Endothelial cell of umbilical vein (primary cell): ENCODE results near the gene CABYR.
"Not testable (repeated sequence)": the region's sequence is repeated elsewhere in the genome, so short reads cannot be mapped to it uniquely, and the experiment has no call there.

Experiments used
- EZH2 ChIP-seq: IDR thresholded peaks from 2 replicates; pipeline ENCODE4 v1.6.1; 2012; ENCODE audit warnings: borderline replicate concordance, low read depth, mild to moderate bottlenecking, moderate library complexity, low read length, inconsistent platforms; ENCODE audit not compliant: severe bottlenecking
- FOS ChIP-seq: IDR thresholded peaks from 2 replicates; pipeline ENCODE4 v1.6.1; 2011; ENCODE audit warnings: mild to moderate bottlenecking, low read length, moderate library complexity, borderline replicate concordance; ENCODE audit not compliant: insufficient read depth
- GATA2 ChIP-seq: IDR thresholded peaks from 2 replicates; pipeline ENCODE4 v1.7.0; 2011; ENCODE audit warnings: low read depth, mild to moderate bottlenecking, moderate library complexity, mixed read lengths, low read length; ENCODE audit not compliant: insufficient read length, insufficient read depth
- JUN ChIP-seq: IDR thresholded peaks from 2 replicates; pipeline ENCODE4 v1.6.1; 2011; ENCODE audit warnings: borderline replicate concordance, low read depth; ENCODE audit not compliant: insufficient read length, insufficient read depth
- MYC ChIP-seq: IDR thresholded peaks from one replicate; pipeline ENCODE4 v1.6.1; 2011; ENCODE audit warnings: mild to moderate bottlenecking, low read depth, low read length
- POLR2A ChIP-seq: IDR thresholded peaks from 2 replicates; pipeline ENCODE4 v1.6.1; 2012; ENCODE audit warnings: low read depth, mild to moderate bottlenecking, control low read depth, low read length
- POLR2AphosphoS5 ChIP-seq: IDR thresholded peaks from 2 replicates; pipeline ENCODE4 v1.6.1; 2012; ENCODE audit warnings: low read depth, mild to moderate bottlenecking, control low read depth, low read length, moderate library complexity; ENCODE audit not compliant: insufficient read depth
- TF ChIP-seq, protein P1 (sequence below), 2 donors: IDR thresholded peaks; 1 replicate in 1 of 2; 2 replicates in 1 of 2; pipeline ENCODE4 v1.5.1; 2011; ENCODE audit warnings: low read length in 2 of 2, mild to moderate bottlenecking in 2 of 2, moderate library complexity in 2 of 2, control low read depth in 1 of 2, inconsistent platforms in 1 of 2, low read depth in 1 of 2; ENCODE audit not compliant: insufficient read depth in 1 of 2; ENCODE audit errors: extremely low read depth in 1 of 2
- TF ChIP-seq, protein P2 (sequence below): IDR thresholded peaks from 2 replicates; pipeline ENCODE4 v1.6.1; 2011; ENCODE audit not compliant: insufficient read depth, insufficient read length

DNA sequence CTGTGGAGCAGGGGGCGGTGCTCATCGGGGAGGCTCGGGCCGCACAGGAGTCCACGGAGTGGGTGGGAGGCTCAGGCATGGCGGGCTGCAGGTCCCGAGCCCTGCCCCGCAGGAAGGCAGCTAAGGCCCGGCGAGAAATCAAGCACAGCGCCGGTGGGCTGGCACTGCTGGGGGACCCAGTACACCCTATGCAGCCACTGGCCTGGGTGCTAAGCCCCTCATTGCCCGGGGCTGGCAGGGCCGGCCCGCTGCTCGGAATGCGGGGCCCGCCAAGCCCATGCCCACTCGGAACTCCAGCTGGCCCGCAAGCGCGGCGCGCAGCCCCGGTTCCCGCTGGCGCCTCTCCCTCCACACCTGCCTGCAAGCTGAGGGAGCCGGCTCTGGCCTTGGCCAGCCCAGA is 10.7 kb downstream of the CABYR start:
- TF ChIP-seq, protein P1, sequence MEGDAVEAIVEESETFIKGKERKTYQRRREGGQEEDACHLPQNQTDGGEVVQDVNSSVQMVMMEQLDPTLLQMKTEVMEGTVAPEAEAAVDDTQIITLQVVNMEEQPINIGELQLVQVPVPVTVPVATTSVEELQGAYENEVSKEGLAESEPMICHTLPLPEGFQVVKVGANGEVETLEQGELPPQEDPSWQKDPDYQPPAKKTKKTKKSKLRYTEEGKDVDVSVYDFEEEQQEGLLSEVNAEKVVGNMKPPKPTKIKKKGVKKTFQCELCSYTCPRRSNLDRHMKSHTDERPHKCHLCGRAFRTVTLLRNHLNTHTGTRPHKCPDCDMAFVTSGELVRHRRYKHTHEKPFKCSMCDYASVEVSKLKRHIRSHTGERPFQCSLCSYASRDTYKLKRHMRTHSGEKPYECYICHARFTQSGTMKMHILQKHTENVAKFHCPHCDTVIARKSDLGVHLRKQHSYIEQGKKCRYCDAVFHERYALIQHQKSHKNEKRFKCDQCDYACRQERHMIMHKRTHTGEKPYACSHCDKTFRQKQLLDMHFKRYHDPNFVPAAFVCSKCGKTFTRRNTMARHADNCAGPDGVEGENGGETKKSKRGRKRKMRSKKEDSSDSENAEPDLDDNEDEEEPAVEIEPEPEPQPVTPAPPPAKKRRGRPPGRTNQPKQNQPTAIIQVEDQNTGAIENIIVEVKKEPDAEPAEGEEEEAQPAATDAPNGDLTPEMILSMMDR (IDR thresholded peaks at IDR 0.05; ENCODE audit: extremely low read depth in 1 of 2, insufficient read depth in 1 of 2, low read depth in 1 of 2, low read length in 2 of 2): not testable (repeated sequence)
- not testable (repeated sequence) for TF ChIP-seq EZH2, POLR2AphosphoS5, POLR2A, MYC, JUN, FOS, GATA2
- TF ChIP-seq, protein P2, sequence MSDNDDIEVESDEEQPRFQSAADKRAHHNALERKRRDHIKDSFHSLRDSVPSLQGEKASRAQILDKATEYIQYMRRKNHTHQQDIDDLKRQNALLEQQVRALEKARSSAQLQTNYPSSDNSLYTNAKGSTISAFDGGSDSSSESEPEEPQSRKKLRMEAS: not testable (repeated sequence)
